Measurements from ENCODE around the gene LY6G5C. TPM values are rescaled to one million over a fixed set of nuclear protein-coding genes. Genes with fewer than 3 reads are reported as not detected.

Gene LY6G5C
- total RNA-seq, 1 experiment from 2014 or later: 1.7 TPM

GRCh38 chr6:31659649-31660380 lies 21.1 kb downstream of the LY6G5C start:
- Histone ChIP-seq H3K27me3 (ENCODE audit: insufficient read depth, low read length) (no peaks in the 10 kb centered on the region), H3K9me3 (ENCODE audit: control insufficient read depth in 1 of 2, insufficient read depth in 1 of 2, low read depth in 1 of 2, low read length in 2 of 2) (no peaks in the 10 kb centered on the region), H3K79me2 (ENCODE audit: insufficient read depth, low read length) (peaks cover 39% of the 10 kb centered on the region), H4K20me1 (ENCODE audit: insufficient read depth) (no peaks in the 10 kb centered on the region), H3K4me1 (ENCODE audit: control insufficient read depth in 1 of 2, insufficient read depth in 2 of 2, low read length in 2 of 2) (peaks cover 18 to 45% of the 10 kb centered on the region in 2 experiments; a peak in 3 of 4 replicates), H3K4me2 (ENCODE audit: low read length) (peak overlapping the region; percentile 94), H3K9ac (ENCODE audit: low read length) (peak overlapping the region; percentile 88), H3K4me3 (replicated peaks in 1 of 2; ENCODE audit: low read depth in 1 of 2, low read length in 2 of 2) (peak overlapping the region; percentile 79 to 87), H3K27ac (ENCODE audit: low read depth, low read length) (peak overlapping the region; percentile 69), H2AFZ (ENCODE audit: low read depth, low read length, poor library complexity, severe bottlenecking) (no peak overlapping the region), H3K36me3 (ENCODE audit: control insufficient read depth in 1 of 2, insufficient read depth in 2 of 2, low read length in 2 of 2) (peaks cover 5 to 17% of the 10 kb centered on the region in 2 experiments; a peak in 3 of 4 replicates), H3K9me2 (ENCODE audit: insufficient read depth) (no peaks in the 10 kb centered on the region)
- no TSS peak for BruUV-seq (replicated peaks)
- DNase-seq (ENCODE audit: low read depth, low spot score) (no peak), ATAC-seq (peak; percentile 2; the same call in 1 of the 2 replicates)
- TF ChIP-seq JUND (IDR thresholded peaks at IDR 0.05) (no peak), SRF (IDR thresholded peaks at IDR 0.05; ENCODE audit: low read depth) (no peak)
- TF ChIP-seq, protein P1, sequence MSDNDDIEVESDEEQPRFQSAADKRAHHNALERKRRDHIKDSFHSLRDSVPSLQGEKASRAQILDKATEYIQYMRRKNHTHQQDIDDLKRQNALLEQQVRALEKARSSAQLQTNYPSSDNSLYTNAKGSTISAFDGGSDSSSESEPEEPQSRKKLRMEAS (IDR thresholded peaks at IDR 0.05): no peak
- TF ChIP-seq, protein P2, sequence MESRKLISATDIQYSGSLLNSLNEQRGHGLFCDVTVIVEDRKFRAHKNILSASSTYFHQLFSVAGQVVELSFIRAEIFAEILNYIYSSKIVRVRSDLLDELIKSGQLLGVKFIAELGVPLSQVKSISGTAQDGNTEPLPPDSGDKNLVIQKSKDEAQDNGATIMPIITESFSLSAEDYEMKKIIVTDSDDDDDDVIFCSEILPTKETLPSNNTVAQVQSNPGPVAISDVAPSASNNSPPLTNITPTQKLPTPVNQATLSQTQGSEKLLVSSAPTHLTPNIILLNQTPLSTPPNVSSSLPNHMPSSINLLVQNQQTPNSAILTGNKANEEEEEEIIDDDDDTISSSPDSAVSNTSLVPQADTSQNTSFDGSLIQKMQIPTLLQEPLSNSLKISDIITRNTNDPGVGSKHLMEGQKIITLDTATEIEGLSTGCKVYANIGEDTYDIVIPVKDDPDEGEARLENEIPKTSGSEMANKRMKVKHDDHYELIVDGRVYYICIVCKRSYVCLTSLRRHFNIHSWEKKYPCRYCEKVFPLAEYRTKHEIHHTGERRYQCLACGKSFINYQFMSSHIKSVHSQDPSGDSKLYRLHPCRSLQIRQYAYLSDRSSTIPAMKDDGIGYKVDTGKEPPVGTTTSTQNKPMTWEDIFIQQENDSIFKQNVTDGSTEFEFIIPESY (IDR thresholded peaks at IDR 0.05; ENCODE audit: extremely low read depth, insufficient replicate concordance, low read length): no peak
- RAD21 ChIA-PET (ENCODE audit: low non-redundant PET in 1 of 2, low total read pairs in 2 of 2, uncharacterized antibody in 2 of 2, unreplicated experiment in 2 of 2): no interaction called here
- POLR2A ChIA-PET: interaction anchor here (0.7 to 2.0 kb wide), 6 partner anchors 8 to 118 kb away, joined by 3 to 15 read pairs (median 4); partner anchors contain the start of genes BAG6, LY6G5B, MSH5 and PRRC2A
- intact Hi-C loops (cut with micrococcal nuclease): loop anchor here (5.0 kb wide), 1 partner anchor 258 kb away; the partner anchor contains the start of gene MICA
- CTCF ChIA-PET: no interaction called here
